GM19193 (cell line): Measurements from ENCODE around the gene SETD1B.

Experiments
- POLR2A ChIP-seq: IDR thresholded peaks from 4 replicates; pipeline ENCODE4 v1.6.1; 2011; ENCODE audit not compliant: insufficient read depth, insufficient read length; ENCODE audit errors: extremely low read depth

The SETD1B gene

DNA sequence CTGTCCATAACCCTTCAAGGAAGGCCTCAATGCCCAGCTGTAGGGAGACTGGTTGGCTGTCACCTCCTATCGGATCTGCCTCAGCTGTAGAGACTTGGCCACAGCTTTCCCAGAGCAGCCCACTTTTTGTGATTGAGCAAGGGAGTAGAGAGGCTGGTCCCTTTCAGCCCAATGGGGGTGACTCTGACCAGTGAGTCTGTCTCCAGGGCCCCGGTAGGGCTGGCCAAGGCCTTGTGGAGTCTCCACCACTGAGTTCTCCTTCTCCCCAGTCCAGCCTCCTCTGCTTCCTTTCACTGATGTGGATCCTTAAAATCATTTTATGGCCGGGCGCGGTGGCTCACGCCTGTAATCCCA lies 69.4 kb downstream of the SETD1B start:
- TF ChIP-seq POLR2A = no peak

DNA sequence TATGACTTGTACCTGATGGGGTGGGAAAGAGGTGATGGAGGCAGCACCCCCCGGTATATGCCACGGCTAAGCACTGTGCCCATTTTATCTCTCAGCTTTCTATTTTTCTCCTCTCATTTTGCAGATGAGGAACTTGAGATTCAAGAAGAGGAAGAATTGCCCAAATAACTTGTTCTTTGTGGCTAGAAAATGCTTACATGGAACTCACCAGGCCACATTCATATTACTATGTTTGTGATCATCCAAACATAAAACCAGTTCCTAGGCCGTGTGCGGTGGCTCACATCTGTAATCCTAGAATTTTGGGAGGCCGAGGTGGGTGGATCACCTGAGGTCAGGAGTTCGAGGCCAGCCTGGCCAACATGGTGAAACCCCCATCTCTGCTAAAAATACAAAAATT lies 70.3 kb downstream of the SETD1B start:
- TF ChIP-seq POLR2A = no peak

DNA sequence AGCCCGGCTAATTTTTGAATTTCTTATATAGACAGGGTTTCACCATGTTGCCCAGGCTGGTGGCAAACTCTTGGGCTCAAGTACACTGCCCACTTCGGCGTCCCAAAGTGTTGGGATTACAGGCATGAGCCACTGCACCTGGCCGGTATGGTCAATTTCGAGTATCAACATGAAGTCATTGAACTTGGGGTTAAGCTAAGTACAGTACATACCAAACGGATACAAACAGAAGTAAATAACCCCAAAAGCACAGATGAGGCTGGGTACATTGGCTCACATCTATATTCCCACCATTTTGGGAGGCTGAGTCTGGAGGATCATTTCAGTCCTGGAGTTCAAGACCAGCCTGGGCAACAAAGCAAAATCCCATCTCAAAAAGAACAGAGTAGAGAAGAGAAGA lies 71.8 kb downstream of the SETD1B start:
- TF ChIP-seq POLR2A = no peak
